Activated T-cell treated with anti-CD3 and anti-CD28 coated beads, Interleukin-2, amount 50 U/mL, for 4 hours (primary cell): ENCODE results near the gene GLS. TPM values are rescaled to one million over a fixed set of nuclear protein-coding genes. Genes with fewer than 3 reads are reported as not detected.

Source experiments
- ATAC-seq, 2 donors: fragments of 200-7000 bp; cut with Tn5 transposase; one replicate each; pipeline ENCODE4 v1.10.0; 2021
- DNase-seq: peaks from one replicate; pipeline ENCODE4 v3.0.0-alpha.2; 2020
- H3K27me3 Mint-ChIP-seq: one replicate; pipeline ENCODE4 v1.8.0; 2021; ENCODE audit warnings: low read depth, mixed read lengths
- H3K36me3 Mint-ChIP-seq: one replicate; pipeline ENCODE4 v1.8.0; 2022; ENCODE audit warnings: mixed read lengths; ENCODE audit not compliant: insufficient read depth
- H3K4me1 Mint-ChIP-seq: one replicate; pipeline ENCODE4 v1.8.0; 2021; ENCODE audit warnings: low read depth, mixed read lengths
- H3K4me3 Mint-ChIP-seq: one replicate; pipeline ENCODE4 v1.8.0; 2021; ENCODE audit warnings: mild to moderate bottlenecking, moderate library complexity, mixed read lengths
- H3K9me3 Mint-ChIP-seq: one replicate; pipeline ENCODE4 v1.8.0; 2021; ENCODE audit warnings: mixed read lengths
- total RNA-seq, 3 donors: library from RNA; stranded (reverse); gene quantifications; one replicate each; pipeline ENCODE4 v1.2.1, GENCODE V29; 2021

The GLS gene
- total RNA-seq, 3 donors from 2014 or later, result 371 to 409 (median 377) TPM

DNA sequence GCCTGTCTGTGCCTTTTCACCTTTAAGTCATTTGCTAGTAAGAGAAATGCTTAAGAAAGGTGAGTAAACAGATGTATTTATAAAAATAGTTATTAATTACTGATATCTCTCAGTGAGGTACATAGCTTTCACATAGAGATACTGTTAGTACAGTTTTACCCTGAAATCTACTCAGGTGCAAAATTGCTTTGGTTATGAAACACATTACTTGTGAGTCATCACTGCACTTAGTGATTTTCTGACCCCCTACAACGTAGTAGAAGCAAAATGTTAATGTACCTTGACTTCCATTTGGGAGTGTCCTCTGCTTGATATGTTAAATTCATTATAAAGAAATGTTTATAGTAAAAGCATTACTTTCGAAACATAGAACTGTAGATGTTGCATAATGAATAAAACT, 6.5 kb downstream of the GLS start:
- H3K4me3 Mint-ChIP-seq, result peak overlapping the region; percentile 58
- no peaks in the 10 kb centered on the region for H3K9me3 Mint-ChIP-seq
- H3K36me3 Mint-ChIP-seq, result peaks cover 47% of the 10 kb centered on the region
- H3K4me1 Mint-ChIP-seq, result peaks cover 67% of the 10 kb centered on the region
- DNase-seq, result no peak
- no peaks in the 10 kb centered on the region for H3K27me3 Mint-ChIP-seq
- peak; percentile 60 to 65 for ATAC-seq

DNA sequence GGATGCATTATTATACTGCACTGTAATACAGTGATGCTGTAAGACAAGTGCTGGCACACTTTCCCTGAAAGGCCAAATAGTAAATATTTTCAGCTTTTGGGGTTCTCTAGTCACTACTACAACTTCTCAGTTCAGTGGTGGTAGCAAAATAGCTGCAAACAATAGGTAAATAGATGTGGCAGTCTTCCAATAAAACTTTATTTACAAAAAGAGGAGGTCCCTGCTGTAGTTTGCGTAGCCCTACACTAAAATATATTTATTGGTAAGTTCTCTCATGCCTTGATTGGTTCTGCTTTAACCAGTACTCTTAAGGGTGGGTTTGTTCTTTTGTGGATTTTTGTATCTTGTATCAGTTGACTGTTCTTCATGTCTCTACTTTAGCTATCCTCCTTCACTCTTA, 7.8 kb downstream of the GLS start:
- H3K9me3 Mint-ChIP-seq, result no peaks in the 10 kb centered on the region
- no peak for DNase-seq
- H3K36me3 Mint-ChIP-seq, result peaks cover 42% of the 10 kb centered on the region
- peak overlapping the region; percentile 58 for H3K4me3 Mint-ChIP-seq
- no peaks in the 10 kb centered on the region for H3K27me3 Mint-ChIP-seq
- ATAC-seq, result no peak
- peaks cover 77% of the 10 kb centered on the region for H3K4me1 Mint-ChIP-seq

DNA sequence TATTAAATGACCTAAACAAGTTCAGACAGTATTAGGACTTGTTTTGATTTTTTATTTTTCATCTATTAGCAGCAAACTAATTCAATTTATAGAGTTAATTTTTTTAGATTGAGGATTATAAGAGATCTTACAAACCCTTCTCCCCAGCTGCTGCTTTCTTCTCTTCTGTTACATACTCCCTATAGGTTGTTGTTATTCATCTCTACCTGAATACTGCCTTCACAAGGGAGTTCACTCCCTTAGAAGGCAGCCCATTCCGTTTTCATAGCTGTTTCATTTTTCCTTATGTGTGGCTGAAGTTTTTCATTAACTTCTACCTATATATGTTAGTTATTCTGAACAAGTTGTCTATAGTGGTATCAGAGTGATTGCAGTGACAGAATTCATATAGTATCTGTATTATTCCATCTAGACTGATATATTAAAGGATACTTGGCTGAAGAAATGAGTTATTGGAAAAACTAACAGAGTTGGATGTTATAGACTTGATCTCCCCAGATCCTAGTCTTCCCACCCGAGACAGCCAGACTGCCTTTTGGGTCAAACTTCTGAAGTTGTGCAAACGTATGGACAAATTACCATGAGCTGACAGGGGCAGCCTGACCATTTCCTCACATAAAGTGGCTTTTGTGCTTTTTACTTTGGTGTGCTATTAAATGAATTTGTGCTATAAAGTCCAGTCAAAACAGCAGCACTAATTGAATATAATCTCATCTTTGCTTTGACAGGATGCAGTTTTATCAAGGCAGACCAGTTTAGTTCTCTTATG, 8.7 kb downstream of the GLS start:
- no peaks in the 10 kb centered on the region for H3K9me3 Mint-ChIP-seq
- peaks cover 75% of the 10 kb centered on the region for H3K4me1 Mint-ChIP-seq
- no peaks in the 10 kb centered on the region for H3K27me3 Mint-ChIP-seq
- no peak for DNase-seq
- H3K4me3 Mint-ChIP-seq, result peak overlapping the region; percentile 58
- peaks cover 34% of the 10 kb centered on the region for H3K36me3 Mint-ChIP-seq
- no peak for ATAC-seq

DNA sequence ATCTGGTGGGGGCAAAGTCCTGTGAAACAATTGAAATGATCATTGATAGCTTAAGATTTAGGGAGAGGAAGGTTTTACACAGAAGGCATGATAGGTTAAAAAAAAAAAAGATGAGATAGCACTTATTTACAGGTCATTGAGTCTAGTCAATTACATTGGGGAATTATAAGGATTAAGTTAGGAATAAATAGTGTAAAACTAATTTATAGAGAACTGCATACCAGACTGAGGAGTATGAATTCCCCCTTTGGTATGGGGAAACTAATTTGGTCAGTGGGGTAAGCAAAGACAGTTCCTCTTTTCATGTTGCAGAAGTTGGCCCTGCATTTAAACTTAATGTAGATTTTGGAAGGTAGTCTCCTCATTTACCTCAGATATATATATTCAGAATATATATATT, 10.8 kb downstream of the GLS start:
- H3K36me3 Mint-ChIP-seq, result peaks cover 35% of the 10 kb centered on the region
- H3K4me3 Mint-ChIP-seq, result peak overlapping the region; percentile 42
- DNase-seq, result no peak
- no peaks in the 10 kb centered on the region for H3K27me3 Mint-ChIP-seq
- H3K9me3 Mint-ChIP-seq, result no peaks in the 10 kb centered on the region
- peaks cover 66% of the 10 kb centered on the region for H3K4me1 Mint-ChIP-seq
- no peak for ATAC-seq

DNA sequence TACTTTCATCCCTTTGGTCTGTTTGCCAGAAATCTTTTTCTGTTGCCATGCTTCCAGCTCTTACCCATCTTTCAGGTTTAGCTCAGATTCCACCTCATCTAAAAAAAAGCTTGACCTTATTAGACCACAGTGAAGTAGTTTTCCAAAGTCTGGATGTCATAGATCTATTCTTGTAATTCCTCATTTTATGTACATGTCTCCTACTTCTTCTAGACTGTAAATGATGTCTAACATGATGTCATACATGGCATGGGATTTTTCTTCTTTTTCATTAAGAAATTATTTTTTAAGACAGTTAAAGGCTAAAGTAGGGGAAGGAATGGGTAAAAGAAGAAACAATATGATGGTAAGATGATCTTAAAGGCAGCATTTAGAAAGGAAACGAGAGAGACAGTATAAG, 11.3 kb downstream of the GLS start:
- no peak for ATAC-seq
- H3K36me3 Mint-ChIP-seq, result peaks cover 40% of the 10 kb centered on the region
- no peaks in the 10 kb centered on the region for H3K9me3 Mint-ChIP-seq
- no peak for DNase-seq
- H3K27me3 Mint-ChIP-seq, result no peaks in the 10 kb centered on the region
- H3K4me3 Mint-ChIP-seq, result no peak overlapping the region
- peaks cover 64% of the 10 kb centered on the region for H3K4me1 Mint-ChIP-seq

DNA sequence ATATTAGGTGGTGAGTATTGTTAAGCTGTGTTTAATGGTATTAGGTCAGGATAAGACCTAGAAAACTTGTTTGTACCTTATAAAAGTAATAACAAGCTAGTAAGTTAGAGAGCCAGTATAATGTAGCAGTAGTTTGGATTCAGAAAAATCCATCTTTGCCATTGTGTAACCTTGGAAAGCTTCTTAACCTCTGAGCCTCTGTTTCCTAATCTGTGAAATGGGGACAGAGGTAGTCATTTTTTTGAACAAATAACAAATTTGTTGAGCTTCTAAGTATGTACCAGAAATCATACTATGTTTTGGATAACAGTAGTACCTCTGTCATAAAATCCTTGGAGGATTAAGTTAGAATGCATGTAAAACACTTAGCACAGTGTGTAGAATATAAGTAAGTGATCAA, 12.5 kb downstream of the GLS start:
- DNase-seq (no peak), ATAC-seq (no peak)
- peaks cover 41% of the 10 kb centered on the region for H3K36me3 Mint-ChIP-seq
- peaks cover 56% of the 10 kb centered on the region for H3K4me1 Mint-ChIP-seq
- H3K4me3 Mint-ChIP-seq, result no peak overlapping the region
- H3K9me3 Mint-ChIP-seq, result no peaks in the 10 kb centered on the region
- H3K27me3 Mint-ChIP-seq, result no peaks in the 10 kb centered on the region

DNA sequence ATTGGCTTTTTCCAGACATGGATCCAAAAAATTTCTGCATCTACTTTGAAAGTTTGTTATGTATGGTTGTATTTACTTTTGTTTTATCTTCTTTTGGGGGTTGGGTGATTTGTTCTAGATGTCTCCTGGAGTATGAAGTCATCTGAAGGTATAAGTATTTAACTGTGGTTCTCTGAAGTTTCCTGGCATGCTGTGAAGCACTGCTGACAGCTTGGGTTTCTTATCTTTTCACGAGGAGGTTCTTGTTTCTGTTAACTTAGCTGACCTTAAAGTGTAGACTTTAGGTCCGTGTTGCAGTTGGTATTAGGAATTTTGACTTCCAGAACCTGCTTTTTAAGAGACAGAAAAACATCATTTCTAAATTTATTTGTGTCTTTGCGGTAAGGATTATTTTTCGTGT, 15.9 kb downstream of the GLS start:
- no peak overlapping the region for H3K4me3 Mint-ChIP-seq
- H3K4me1 Mint-ChIP-seq, result peaks cover 28% of the 10 kb centered on the region
- no peaks in the 10 kb centered on the region for H3K27me3 Mint-ChIP-seq

DNA sequence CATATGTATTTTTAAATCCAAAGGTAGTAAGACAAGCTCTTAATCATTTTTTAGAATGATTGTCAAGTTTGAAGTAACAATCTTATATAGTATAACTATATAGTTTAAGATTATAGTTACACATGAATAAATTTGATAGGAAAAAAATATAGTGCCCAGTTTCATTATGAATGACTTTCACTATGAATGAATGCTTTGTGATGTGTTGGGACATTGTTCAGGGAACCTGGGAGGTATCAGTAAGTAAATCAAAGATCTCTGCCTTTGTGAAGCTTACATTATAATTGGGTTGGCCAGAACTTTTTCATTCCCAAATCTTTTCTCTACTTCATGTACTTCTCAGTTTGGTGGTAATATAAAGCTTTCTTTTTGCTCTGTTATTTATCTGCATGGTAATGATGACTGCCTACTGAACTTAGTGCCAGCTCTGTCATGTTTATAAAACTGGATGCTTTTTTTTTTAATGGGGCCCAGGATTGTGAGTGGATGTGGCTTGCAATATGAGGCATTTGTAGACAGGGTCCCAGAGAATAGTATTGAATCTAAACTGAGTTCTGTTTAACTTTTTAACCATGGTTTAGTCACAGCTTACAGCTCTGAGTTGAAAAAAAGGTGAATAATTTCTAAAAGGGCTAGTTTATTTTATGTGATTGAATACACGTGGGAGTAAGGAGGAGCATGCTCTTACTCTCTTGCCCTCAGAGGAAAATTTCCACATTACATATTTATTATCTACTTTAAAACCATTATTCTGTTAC, 23.3 kb downstream of the GLS start:
- peaks cover 29% of the 10 kb centered on the region for H3K4me1 Mint-ChIP-seq
- DNase-seq (no peak), ATAC-seq (peak; percentile 72 to 86)
- no peaks in the 10 kb centered on the region for H3K27me3 Mint-ChIP-seq
- H3K4me3 Mint-ChIP-seq, result no peak overlapping the region
- peaks cover 32% of the 10 kb centered on the region for H3K36me3 Mint-ChIP-seq
- H3K9me3 Mint-ChIP-seq, result no peaks in the 10 kb centered on the region

More for the DNA sequence above, 15.9 kb downstream of the GLS start:
- no peak for DNase-seq
- Mint-ChIP-seq H3K9me3 (no peaks in the 10 kb centered on the region), H3K36me3 (peaks cover 29% of the 10 kb centered on the region)
- ATAC-seq, result no peak

DNA sequence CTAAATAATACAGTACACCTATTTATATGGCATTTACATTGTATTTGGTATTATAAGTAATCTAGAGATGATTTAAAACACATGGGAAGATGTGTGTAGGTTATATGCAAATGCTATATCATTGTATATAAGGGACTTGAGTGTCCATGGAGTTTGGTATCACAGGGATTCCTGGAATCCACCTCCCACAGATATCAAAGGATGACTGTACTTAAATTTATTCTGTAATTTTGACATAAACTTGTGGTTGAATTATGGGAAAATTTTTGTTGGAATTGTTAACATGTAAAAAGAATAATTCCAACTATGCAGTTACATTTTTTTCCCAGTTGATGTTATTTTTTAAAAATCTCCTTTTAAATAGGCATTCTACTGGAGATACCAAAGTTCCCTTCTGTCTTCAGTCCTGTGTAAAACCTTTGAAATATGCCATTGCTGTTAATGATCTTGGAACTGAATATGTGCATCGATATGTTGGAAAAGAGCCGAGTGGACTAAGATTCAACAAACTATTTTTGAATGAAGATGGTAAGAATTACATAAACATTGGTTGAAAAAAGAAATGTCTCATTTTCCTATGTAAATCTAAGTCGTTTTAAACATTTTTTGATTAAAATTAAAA, 24.1 kb downstream of the GLS start:
- Mint-ChIP-seq H3K36me3 (peaks cover 34% of the 10 kb centered on the region), H3K9me3 (no peaks in the 10 kb centered on the region), H3K4me3 (no peak overlapping the region), H3K4me1 (peaks cover 31% of the 10 kb centered on the region), H3K27me3 (no peaks in the 10 kb centered on the region)
- DNase-seq, result no peak
- ATAC-seq, result no peak

DNA sequence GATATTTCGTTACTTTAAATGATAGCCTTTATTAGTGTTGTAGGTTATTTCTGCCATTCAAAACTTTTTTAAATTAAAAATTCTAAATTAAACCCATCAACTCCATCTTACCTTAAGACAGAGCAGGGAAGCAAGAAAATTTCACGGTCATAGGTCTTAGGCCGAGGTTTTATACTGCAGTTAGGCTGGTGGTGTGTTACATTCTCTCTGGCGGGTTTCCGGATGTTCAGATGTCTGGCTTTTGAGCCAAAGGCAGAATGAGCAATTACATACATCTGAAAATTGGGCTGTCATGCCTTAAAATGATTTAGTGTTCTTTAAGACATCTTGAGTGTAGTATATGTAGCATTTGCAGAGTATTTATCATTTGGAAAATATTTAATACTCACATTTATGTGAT, 27.9 kb downstream of the GLS start:
- Mint-ChIP-seq H3K36me3 (peaks cover 41% of the 10 kb centered on the region), H3K27me3 (no peaks in the 10 kb centered on the region), H3K4me1 (peaks cover 48% of the 10 kb centered on the region)

DNA sequence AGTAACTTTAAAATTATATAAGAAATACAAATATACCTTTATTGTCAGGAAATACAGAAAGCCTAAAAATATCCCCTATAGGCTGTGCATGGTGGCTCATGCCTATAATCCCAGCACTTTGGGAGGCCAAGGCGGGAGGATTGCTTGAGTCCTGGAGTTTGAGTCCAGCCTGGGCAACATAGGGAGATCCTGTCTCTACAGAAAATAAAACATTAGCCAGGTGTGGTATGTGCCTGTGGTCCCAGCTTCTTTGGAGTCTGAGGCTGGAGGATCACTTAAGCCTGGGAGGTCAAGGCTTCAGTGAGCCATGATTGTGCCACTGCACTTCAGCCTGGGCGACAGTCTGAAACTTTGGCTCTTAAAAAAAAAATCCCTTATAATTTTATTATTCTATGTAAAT, 29.1 kb downstream of the GLS start:
- H3K27me3 Mint-ChIP-seq, result no peaks in the 10 kb centered on the region
- ATAC-seq, result no peak
- H3K9me3 Mint-ChIP-seq, result no peaks in the 10 kb centered on the region

More for the DNA sequence above, 27.9 kb downstream of the GLS start:
- no peaks in the 10 kb centered on the region for H3K9me3 Mint-ChIP-seq
- ATAC-seq (no peak), DNase-seq (no peak)
- no peak overlapping the region for H3K4me3 Mint-ChIP-seq

DNA sequence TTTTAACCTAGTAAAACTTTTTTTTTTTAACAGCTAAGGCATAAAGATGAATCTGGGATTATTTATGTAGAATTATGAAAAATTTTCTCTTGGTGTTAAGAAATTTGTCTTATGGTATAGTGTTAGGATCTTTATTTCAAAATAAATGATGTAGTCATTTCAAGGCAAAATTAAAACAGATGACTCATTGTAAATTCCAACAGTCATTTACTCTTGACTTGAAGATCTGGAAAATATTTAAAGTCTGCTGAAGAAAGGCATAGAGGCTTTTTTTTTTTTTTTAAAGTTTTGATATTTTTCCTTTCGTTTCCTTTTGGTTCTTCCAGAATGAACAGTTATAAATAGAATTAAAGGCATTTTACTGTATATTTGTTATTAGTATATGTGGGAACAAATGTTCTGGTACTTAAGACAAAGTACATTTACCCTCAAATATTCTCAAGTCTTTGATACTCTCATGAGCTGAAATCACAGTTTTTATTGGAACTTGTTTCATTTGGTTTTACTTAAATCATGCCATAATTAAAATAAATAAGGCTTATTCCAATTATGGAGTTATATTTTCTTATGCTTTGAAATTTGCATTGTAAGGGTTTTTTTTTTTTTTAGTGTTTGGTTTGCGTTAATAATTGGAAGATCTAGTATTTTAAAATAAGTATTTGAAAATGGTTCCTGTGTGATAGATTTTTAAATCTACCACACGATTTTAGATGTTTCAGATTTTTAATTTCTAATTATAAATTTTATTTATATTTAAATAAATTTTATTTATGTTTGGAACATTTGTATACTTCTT, 29.9 kb downstream of the GLS start:
- Mint-ChIP-seq H3K9me3 (no peaks in the 10 kb centered on the region), H3K4me3 (no peak overlapping the region), H3K4me1 (peaks cover 42% of the 10 kb centered on the region), H3K27me3 (no peaks in the 10 kb centered on the region), H3K36me3 (peaks cover 32% of the 10 kb centered on the region)
- ATAC-seq, result peak in 1 of 2 donors; percentile 29
- DNase-seq, result no peak

More for the DNA sequence above, 29.1 kb downstream of the GLS start:
- Mint-ChIP-seq H3K36me3 (peaks cover 35% of the 10 kb centered on the region), H3K4me1 (peaks cover 43% of the 10 kb centered on the region), H3K4me3 (no peak overlapping the region)
- no peak for DNase-seq

DNA sequence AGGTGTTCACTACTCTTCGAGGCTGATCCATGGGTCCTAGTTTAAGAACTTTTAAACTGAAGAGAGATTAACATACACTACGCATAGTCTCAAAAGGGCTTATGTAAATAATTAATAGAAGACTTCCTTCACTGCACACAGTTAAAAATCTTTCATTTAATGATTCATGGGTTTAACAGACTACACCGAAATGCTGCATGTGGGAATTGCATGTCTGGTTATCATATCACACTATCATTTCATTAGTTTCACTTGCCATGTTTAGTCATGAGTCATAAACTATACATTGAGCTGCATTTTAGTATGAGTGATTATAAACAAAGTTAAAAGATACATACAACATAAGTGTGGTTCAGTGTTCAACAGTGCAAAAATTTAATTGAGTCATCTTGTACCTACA, 31.2 kb downstream of the GLS start:
- DNase-seq, result no peak
- H3K4me3 Mint-ChIP-seq, result no peak overlapping the region
- no peaks in the 10 kb centered on the region for H3K9me3 Mint-ChIP-seq
- H3K36me3 Mint-ChIP-seq, result peaks cover 38% of the 10 kb centered on the region
- H3K4me1 Mint-ChIP-seq, result peaks cover 48% of the 10 kb centered on the region
- H3K27me3 Mint-ChIP-seq, result no peaks in the 10 kb centered on the region
- ATAC-seq, result peak; percentile 89 to 93

DNA sequence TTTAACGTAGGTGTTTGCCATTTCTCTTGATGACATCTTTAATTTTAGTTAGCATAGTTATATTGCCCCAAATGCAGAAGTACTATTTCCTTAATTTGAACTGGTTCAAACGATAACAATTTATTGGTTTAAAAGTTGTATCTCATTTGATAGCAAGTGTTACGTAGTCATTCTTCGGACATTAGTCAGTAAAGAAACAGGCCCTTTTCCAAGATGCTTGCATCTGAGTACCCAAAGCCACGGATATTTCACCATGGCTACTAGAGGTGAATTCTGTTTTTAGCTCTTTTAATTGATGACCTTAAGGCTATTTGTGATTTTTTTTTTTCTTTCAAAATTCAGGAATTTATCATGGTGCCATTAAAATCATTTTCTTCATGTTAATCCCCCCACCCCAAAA, 32.1 kb downstream of the GLS start:
- H3K9me3 Mint-ChIP-seq, result no peaks in the 10 kb centered on the region
- no peak overlapping the region for H3K4me3 Mint-ChIP-seq
- DNase-seq (no peak), ATAC-seq (no peak)
- H3K36me3 Mint-ChIP-seq, result peaks cover 42% of the 10 kb centered on the region
- no peaks in the 10 kb centered on the region for H3K27me3 Mint-ChIP-seq
- H3K4me1 Mint-ChIP-seq, result peaks cover 54% of the 10 kb centered on the region
